ENCODE data around the gene CSMD2. TPM values are rescaled to one million over a fixed set of nuclear protein-coding genes. Genes with fewer than 3 reads are reported as not detected.

Gene CSMD2
- total and polyA plus RNA-seq, 2 donors (not counting 1 experiment from before 2014, with no cell fraction given), result 2.2 to 7.6 TPM

DNA sequence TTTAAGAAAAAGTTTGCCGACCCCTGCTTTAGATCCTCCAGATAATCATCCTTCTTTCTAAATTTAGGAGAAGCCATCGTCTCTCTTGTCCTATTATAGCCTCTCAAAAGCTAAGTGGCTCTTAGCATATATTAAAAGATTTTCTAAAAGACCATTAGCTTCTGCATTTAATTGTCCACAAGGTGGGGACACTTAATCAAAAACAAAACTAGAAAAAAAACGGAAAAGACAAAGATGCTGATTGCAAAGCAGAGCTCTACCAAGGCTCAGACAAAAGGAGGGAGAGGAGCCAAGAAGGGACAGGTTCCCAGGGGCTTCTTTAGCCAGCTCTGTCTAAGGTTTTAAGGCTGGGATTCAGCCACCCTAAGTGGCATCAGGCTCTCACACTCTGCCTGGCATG is 429.4 kb downstream of the CSMD2 start:
- H3K27me3 ChIP-seq (ENCODE audit: control insufficient read depth, insufficient read depth, low read length), result no peaks in the 10 kb centered on the region
- no peaks in the 10 kb centered on the region for H3K4me1 ChIP-seq (ENCODE audit: control insufficient read depth, extremely low read depth, insufficient read depth, low read length)
- no peaks in the 10 kb centered on the region for H3K9me3 ChIP-seq (ENCODE audit: control insufficient read depth, insufficient read depth, low read depth, low read length)
- no peak overlapping the region for H3K4me3 ChIP-seq (replicated peaks in 1 of 4; ENCODE audit: control extremely low read depth in 1 of 4, insufficient read depth in 1 of 4, low read depth in 3 of 4, low read length in 4 of 4)
- H3K9ac ChIP-seq (ENCODE audit: insufficient read depth, low read length), result no peak overlapping the region
- no peaks in the 10 kb centered on the region for H3K79me2 ChIP-seq (ENCODE audit: control insufficient read depth, insufficient read depth, low read length)
- peak; percentile 6 to 20 for DNase-seq (ENCODE audit: low read depth in 2 of 2)
- H3K4me2 ChIP-seq (ENCODE audit: extremely low read depth, insufficient read depth, low read length), result no peak overlapping the region
- TF ChIP-seq, protein P1, sequence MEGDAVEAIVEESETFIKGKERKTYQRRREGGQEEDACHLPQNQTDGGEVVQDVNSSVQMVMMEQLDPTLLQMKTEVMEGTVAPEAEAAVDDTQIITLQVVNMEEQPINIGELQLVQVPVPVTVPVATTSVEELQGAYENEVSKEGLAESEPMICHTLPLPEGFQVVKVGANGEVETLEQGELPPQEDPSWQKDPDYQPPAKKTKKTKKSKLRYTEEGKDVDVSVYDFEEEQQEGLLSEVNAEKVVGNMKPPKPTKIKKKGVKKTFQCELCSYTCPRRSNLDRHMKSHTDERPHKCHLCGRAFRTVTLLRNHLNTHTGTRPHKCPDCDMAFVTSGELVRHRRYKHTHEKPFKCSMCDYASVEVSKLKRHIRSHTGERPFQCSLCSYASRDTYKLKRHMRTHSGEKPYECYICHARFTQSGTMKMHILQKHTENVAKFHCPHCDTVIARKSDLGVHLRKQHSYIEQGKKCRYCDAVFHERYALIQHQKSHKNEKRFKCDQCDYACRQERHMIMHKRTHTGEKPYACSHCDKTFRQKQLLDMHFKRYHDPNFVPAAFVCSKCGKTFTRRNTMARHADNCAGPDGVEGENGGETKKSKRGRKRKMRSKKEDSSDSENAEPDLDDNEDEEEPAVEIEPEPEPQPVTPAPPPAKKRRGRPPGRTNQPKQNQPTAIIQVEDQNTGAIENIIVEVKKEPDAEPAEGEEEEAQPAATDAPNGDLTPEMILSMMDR (conservative IDR thresholded peaks at IDR 0.05 in 1 of 2, IDR thresholded peaks at IDR 0.05 in 1 of 2; ENCODE audit: low read depth in 1 of 2, low read length in 2 of 2), result peak in 1 of 2 donors; percentile 39
- TF ChIP-seq EZH2 (IDR thresholded peaks at IDR 0.05; ENCODE audit: low read length, missing control alignments), result no peak
- no peaks in the 10 kb centered on the region for H4K20me1 ChIP-seq (ENCODE audit: control insufficient read depth, extremely low read depth, insufficient read depth, low read length)
- no peak overlapping the region for H3K27ac ChIP-seq (ENCODE audit: insufficient read depth, low read length)
- no peaks in the 10 kb centered on the region for H3K36me3 ChIP-seq (ENCODE audit: control insufficient read depth, insufficient read depth, low read length)
- no peak overlapping the region for H2AFZ ChIP-seq (ENCODE audit: low read length)

DNA sequence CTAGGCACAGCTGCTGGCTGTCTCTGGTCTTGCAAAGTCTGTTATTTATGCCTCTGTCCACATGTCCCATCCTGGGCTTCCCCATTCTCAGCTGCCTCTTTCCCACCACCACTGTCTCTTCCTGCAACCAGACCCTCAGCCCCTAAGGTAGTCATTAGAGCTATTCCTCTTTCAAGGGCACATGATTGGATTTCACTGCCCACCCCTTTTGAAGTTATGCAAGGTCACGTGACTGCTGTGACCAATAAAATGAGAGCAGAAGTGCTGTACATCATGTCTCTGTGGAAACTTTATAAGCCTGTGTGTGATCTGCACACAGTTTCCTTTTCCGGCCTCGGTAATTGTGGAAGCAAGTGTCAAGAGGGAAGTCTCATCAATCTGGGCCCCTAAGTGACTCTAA is 437.7 kb downstream of the CSMD2 start:
- TF ChIP-seq, protein P1 (conservative IDR thresholded peaks at IDR 0.05 in 1 of 2, IDR thresholded peaks at IDR 0.05 in 1 of 2; ENCODE audit: low read depth in 1 of 2, low read length in 2 of 2), result no peak
- no peak for TF ChIP-seq EZH2 (IDR thresholded peaks at IDR 0.05; ENCODE audit: low read length, missing control alignments)
- Histone ChIP-seq H3K79me2 (ENCODE audit: control insufficient read depth, insufficient read depth, low read length) (no peaks in the 10 kb centered on the region), H3K4me1 (ENCODE audit: control insufficient read depth, extremely low read depth, insufficient read depth, low read length) (no peaks in the 10 kb centered on the region), H3K27me3 (ENCODE audit: control insufficient read depth, insufficient read depth, low read length) (no peaks in the 10 kb centered on the region), H3K27ac (ENCODE audit: insufficient read depth, low read length) (no peak overlapping the region), H3K9me3 (ENCODE audit: control insufficient read depth, insufficient read depth, low read depth, low read length) (no peaks in the 10 kb centered on the region), H2AFZ (ENCODE audit: low read length) (no peak overlapping the region), H3K36me3 (ENCODE audit: control insufficient read depth, insufficient read depth, low read length) (no peaks in the 10 kb centered on the region), H3K9ac (ENCODE audit: insufficient read depth, low read length) (no peak overlapping the region), H3K4me3 (replicated peaks in 1 of 4; ENCODE audit: control extremely low read depth in 1 of 4, insufficient read depth in 1 of 4, low read depth in 3 of 4, low read length in 4 of 4) (no peak overlapping the region), H4K20me1 (ENCODE audit: control insufficient read depth, extremely low read depth, insufficient read depth, low read length) (no peaks in the 10 kb centered on the region), H3K4me2 (ENCODE audit: extremely low read depth, insufficient read depth, low read length) (no peak overlapping the region)
- DNase-seq (ENCODE audit: low read depth in 2 of 2), result no peak

DNA sequence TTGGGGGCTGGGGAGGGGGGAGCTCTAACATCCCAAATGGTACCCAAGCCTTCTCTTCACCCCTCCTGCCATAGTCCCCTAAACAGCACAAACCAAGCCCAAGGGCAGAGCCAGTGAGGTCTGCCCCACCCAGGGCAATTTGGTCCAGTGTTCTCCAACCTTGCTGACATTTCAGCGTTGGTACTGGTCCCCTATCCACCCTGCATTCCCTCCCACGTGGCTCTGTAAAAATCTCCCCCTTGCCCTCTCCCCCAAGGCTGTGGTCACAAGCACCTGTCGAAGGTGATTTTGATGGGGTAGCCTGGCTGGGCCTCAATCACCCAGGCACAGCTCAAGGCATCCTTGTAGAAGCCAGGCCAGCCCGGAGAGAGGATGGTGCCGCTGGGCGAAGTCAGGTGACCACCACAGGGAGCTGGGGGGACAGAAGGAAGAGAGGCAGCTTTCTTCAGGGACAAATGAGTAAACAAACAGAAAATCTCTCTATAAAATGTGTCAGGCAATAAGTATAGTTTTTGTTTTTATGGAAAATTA is 438.7 kb downstream of the CSMD2 start:
- Histone ChIP-seq H3K4me3 (replicated peaks in 1 of 4; ENCODE audit: control extremely low read depth in 1 of 4, insufficient read depth in 1 of 4, low read depth in 3 of 4, low read length in 4 of 4) (no peak overlapping the region), H3K27ac (ENCODE audit: insufficient read depth, low read length) (no peak overlapping the region)
- no peak for DNase-seq (ENCODE audit: low read depth in 2 of 2)

More for the DNA sequence above, 438.7 kb downstream of the CSMD2 start:
- TF ChIP-seq, protein P1 (conservative IDR thresholded peaks at IDR 0.05 in 1 of 2, IDR thresholded peaks at IDR 0.05 in 1 of 2; ENCODE audit: low read depth in 1 of 2, low read length in 2 of 2), result no peak
- TF ChIP-seq EZH2 (IDR thresholded peaks at IDR 0.05; ENCODE audit: low read length, missing control alignments), result no peak
- Histone ChIP-seq H3K9ac (ENCODE audit: insufficient read depth, low read length) (no peak overlapping the region), H3K79me2 (ENCODE audit: control insufficient read depth, insufficient read depth, low read length) (no peaks in the 10 kb centered on the region), H3K27me3 (ENCODE audit: control insufficient read depth, insufficient read depth, low read length) (no peaks in the 10 kb centered on the region), H3K9me3 (ENCODE audit: control insufficient read depth, insufficient read depth, low read depth, low read length) (no peaks in the 10 kb centered on the region), H4K20me1 (ENCODE audit: control insufficient read depth, extremely low read depth, insufficient read depth, low read length) (no peaks in the 10 kb centered on the region), H2AFZ (ENCODE audit: low read length) (no peak overlapping the region), H3K4me1 (ENCODE audit: control insufficient read depth, extremely low read depth, insufficient read depth, low read length) (no peaks in the 10 kb centered on the region), H3K4me2 (ENCODE audit: extremely low read depth, insufficient read depth, low read length) (no peak overlapping the region), H3K36me3 (ENCODE audit: control insufficient read depth, insufficient read depth, low read length) (no peaks in the 10 kb centered on the region)
